HCT116 (cell line): ENCODE measurements around the gene PSRC1. TPM values are rescaled to one million over a fixed set of nuclear protein-coding genes. Genes with fewer than 3 reads are reported as not detected.

Experiments used
- ATAC-seq: fragments of 200-7000 bp; cut with Tn5 transposase; 2 replicates; pipeline ENCODE4 v1.9.1; 2020; ENCODE audit warnings: mild to moderate bottlenecking, moderate library complexity
- BruUV-seq: library from RNA; stranded (reverse); fragments of 400-500 nt; replicated peaks from 2 replicates; lab custom pipeline; 2021; lab: Mats Ljungman, UMichigan
- CTCF ChIA-PET: fragments of 300-600 bp; sonication (Branson Sonifier 250); formaldehyde crosslinking; loops from one replicate; lab custom pipeline; 2021; ENCODE audit warnings: antibody characterized with exemption; lab: Charles Lee
- POLR2A ChIA-PET: fragments of 300-600, 350-600 bp; sonication (Branson Sonifier 250); formaldehyde crosslinking; loops from one replicate; lab custom pipeline; 2021; ENCODE audit warnings: antibody characterized with exemption; lab: Charles Lee
- RAD21 ChIA-PET, 2 experiments: fragments of 300-600 bp; sonication (Branson Sonifier 250); formaldehyde crosslinking; loops; one replicate each; lab custom pipeline; 2023; ENCODE audit warnings: low total read pairs in 2 of 2; ENCODE audit not compliant: uncharacterized antibody in 2 of 2, unreplicated experiment in 2 of 2, low non-redundant PET in 1 of 2; lab: Charles Lee
- DNase-seq: peaks from one replicate; pipeline ENCODE4 v3.0.0-alpha.2; 2010; ENCODE audit warnings: low read depth, low spot score
- H2AFZ ChIP-seq: fragments of 200-600 bp; shearing (Covaris generic), sonication (generic); 2 replicates; pipeline ENCODE4 v1.6.1; 2017; ENCODE audit warnings: low read depth, mixed run types, mixed read lengths, antibody characterized with exemption, low read length; ENCODE audit not compliant: poor library complexity, severe bottlenecking
- H3K27ac ChIP-seq: 2 replicates; pipeline ENCODE4 v1.5.1; 2012; ENCODE audit warnings: low read depth, low read length
- H3K27me3 ChIP-seq: fragments of 200-600 bp; sonication (generic); 2 replicates; pipeline ENCODE4 v1.6.1; 2016; ENCODE audit warnings: mixed run types, low read length, mixed read lengths; ENCODE audit not compliant: insufficient read depth
- H3K36me3 ChIP-seq, 2 experiments: fragments of 200-500 bp in 1 of 2; fragments of 200-600 bp in 1 of 2; sonication (Bioruptor generic) in 1 of 2; sonication (generic) in 1 of 2; 2 replicates each; pipeline versions ENCODE4 v1.5.1 to v1.6.1; 2014 to 2016; ENCODE audit warnings: low read length in 2 of 2, inconsistent platforms in 1 of 2, mixed read lengths in 1 of 2, mixed run types in 1 of 2; ENCODE audit not compliant: insufficient read depth in 2 of 2, control insufficient read depth in 1 of 2
- H3K4me1 ChIP-seq, 2 experiments: fragments of 200-600 bp in 1 of 2; sonication (generic) in 1 of 2; 2 replicates each; pipeline versions ENCODE4 v1.5.1 to v1.6.1; 2012 to 2017; ENCODE audit warnings: low read length in 2 of 2, inconsistent platforms in 1 of 2, mild to moderate bottlenecking in 1 of 2, mixed read lengths in 1 of 2, mixed run types in 1 of 2, moderate library complexity in 1 of 2; ENCODE audit not compliant: insufficient read depth in 2 of 2, control insufficient read depth in 1 of 2
- H3K4me2 ChIP-seq: fragments of 200-600 bp; sonication (generic); 2 replicates; pipeline ENCODE4 v1.6.1; 2017; ENCODE audit warnings: mixed run types, low read length, mixed read lengths
- H3K4me3 ChIP-seq, 2 experiments: fragments of 200-600 bp in 1 of 2; sonication (generic) in 1 of 2; replicated peaks in 1 of 2; 2 replicates each; pipeline ENCODE4 v1.5.1; 2011 to 2016; ENCODE audit warnings: low read length in 2 of 2, control low read depth in 1 of 2, low read depth in 1 of 2, mild to moderate bottlenecking in 1 of 2, mixed read lengths in 1 of 2, mixed run types in 1 of 2
- H3K79me2 ChIP-seq: fragments of 200-600 bp; sonication (generic); 2 replicates; pipeline ENCODE4 v1.6.1; 2017; ENCODE audit warnings: mild to moderate bottlenecking, mixed run types, low read length, moderate library complexity, mixed read lengths; ENCODE audit not compliant: insufficient read depth
- H3K9ac ChIP-seq: fragments of 200-600 bp; sonication (generic); 2 replicates; pipeline ENCODE4 v1.6.1; 2016; ENCODE audit warnings: low read length, mixed read lengths
- H3K9me2 ChIP-seq: fragments of 200-600 bp; sonication (generic), shearing (Covaris generic); 2 replicates; pipeline ENCODE4 v1.6.1; 2017; ENCODE audit warnings: mixed run types, mild to moderate bottlenecking, moderate library complexity; ENCODE audit not compliant: insufficient read depth
- H3K9me3 ChIP-seq, 2 experiments: fragments of 200-500 bp in 1 of 2; fragments of 200-600 bp in 1 of 2; sonication (Bioruptor generic) in 1 of 2; sonication (generic) in 1 of 2; 2 replicates each; pipeline ENCODE4 v1.6.1; 2014 to 2017; ENCODE audit warnings: low read length in 2 of 2, mixed read lengths in 2 of 2, inconsistent platforms in 1 of 2, low read depth in 1 of 2, mild to moderate bottlenecking in 1 of 2, mixed run types in 1 of 2, moderate library complexity in 1 of 2; ENCODE audit not compliant: control insufficient read depth in 1 of 2, insufficient read depth in 1 of 2
- H4K20me1 ChIP-seq: fragments of 200-600 bp; sonication (generic), shearing (Covaris generic); 2 replicates; pipeline ENCODE4 v1.6.1; 2017; ENCODE audit warnings: mixed run types, mild to moderate bottlenecking, moderate library complexity; ENCODE audit not compliant: insufficient read depth
- CTCF ChIP-seq, 3 experiments: fragments of 200-600 bp in 1 of 3; sonication (generic) in 1 of 3; IDR thresholded peaks in 2 of 3; conservative IDR thresholded peaks in 1 of 3; 2 replicates each; pipeline ENCODE4 v1.5.1; 2012 to 2017; ENCODE audit warnings: low read depth in 2 of 3, low read length in 2 of 3, antibody characterized with exemption in 1 of 3, borderline replicate concordance in 1 of 3, control low read depth in 1 of 3, mild to moderate bottlenecking in 1 of 3, mixed read lengths in 1 of 3, mixed run types in 1 of 3, moderate library complexity in 1 of 3; ENCODE audit not compliant: insufficient read depth in 1 of 3
- EZH2 ChIP-seq: fragments of 200-600 bp; sonication (generic); IDR thresholded peaks from 2 replicates; pipeline ENCODE4 v1.6.1; 2017; ENCODE audit warnings: antibody characterized with exemption, mixed run types
- POLR2A ChIP-seq: IDR thresholded peaks from 2 replicates; pipeline ENCODE4 v1.7.0; 2011; ENCODE audit warnings: borderline replicate concordance; ENCODE audit not compliant: insufficient read depth, insufficient read length; ENCODE audit errors: extremely low read depth
- SIN3A ChIP-seq: IDR thresholded peaks from 2 replicates; pipeline ENCODE4 v1.6.1; 2012; ENCODE audit warnings: low read depth
- YY1 ChIP-seq: IDR thresholded peaks from 2 replicates; pipeline ENCODE4 v1.6.1; 2011; ENCODE audit warnings: low read length, low read depth, moderate library complexity, mild to moderate bottlenecking; ENCODE audit not compliant: insufficient replicate concordance; ENCODE audit errors: extremely low read depth
- ZNF274 ChIP-seq: fragments of 200-500 bp; sonication (Bioruptor generic); IDR thresholded peaks from 2 replicates; pipeline ENCODE4 v1.6.1; 2014; ENCODE audit warnings: mild to moderate bottlenecking, low read depth, low read length, inconsistent platforms
- intact Hi-C: fragments of 100-400 bp; cut with micrococcal nuclease; formaldehyde crosslinking; loops from 2 replicates; pipeline ENCODE4 v1.10.0; 2022
- total RNA-seq: library from RNA; stranded (reverse); gene quantifications from one replicate; pipeline ENCODE4 v1.2.1, GENCODE V29; 2021; ENCODE audit not compliant: unreplicated experiment

The PSRC1 gene
- total RNA-seq, 1 experiment from 2014 or later: 44.8 TPM

DNA sequence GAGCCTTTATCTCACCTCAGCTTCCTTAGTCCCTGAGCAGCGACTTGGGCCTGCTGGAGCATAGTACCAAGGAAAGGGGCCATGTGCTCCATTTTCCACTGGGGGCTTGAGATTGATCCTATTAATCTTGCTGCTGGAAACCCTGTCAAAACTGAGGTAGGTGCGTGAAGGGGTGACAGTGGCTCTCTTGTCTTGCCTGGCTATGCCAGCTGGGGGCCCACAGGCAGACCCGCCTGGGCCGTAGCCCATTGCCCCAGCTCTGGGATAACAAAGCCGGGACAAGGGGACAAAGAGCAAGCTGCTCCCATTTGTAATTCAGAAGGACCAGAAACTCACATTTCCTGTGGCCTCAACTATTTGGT lies 43.9 kb downstream of the PSRC1 start:
- no TSS peak for BruUV-seq

More for the DNA sequence above, 43.9 kb downstream of the PSRC1 start:
- RAD21 ChIA-PET: no interaction called here
- CTCF ChIA-PET: interaction anchor here (0.9 to 2.5 kb wide), 9 partner anchors 11 to 294 kb away, joined by 3 to 12 read pairs (median 4); partner anchors contain the start of genes ATXN7L2, CELSR2, SARS1 and SORT1
- Histone ChIP-seq H3K4me3 (no peak overlapping the region), H3K9ac (no peak overlapping the region), H3K9me3 (no peaks in the 10 kb centered on the region), H3K4me1 (peaks cover 6 to 18% of the 10 kb centered on the region in 2 experiments; a peak in 2 of 4 replicates), H3K27ac (no peak overlapping the region), H3K79me2 (no peaks in the 10 kb centered on the region), H2AFZ (no peak overlapping the region), H3K4me2 (no peak overlapping the region), H4K20me1 (no peaks in the 10 kb centered on the region), H3K36me3 (peaks cover 30 to 32% of the 10 kb centered on the region in 2 experiments), H3K9me2 (no peaks in the 10 kb centered on the region), H3K27me3 (no peaks in the 10 kb centered on the region)
- POLR2A ChIA-PET: interaction anchor here (0.8 to 1.4 kb wide), 2 partner anchors 11 kb away, joined by 3 to 6 read pairs; partner anchors contain the start of gene CELSR2
- no peak for DNase-seq
- no peak for ATAC-seq
- intact Hi-C loops: no loop called here
- TF ChIP-seq ZNF274 (no peak), POLR2A (no peak), SIN3A (no peak), CTCF (IDR thresholded peaks at IDR 0.05 in 2 of 3, conservative IDR thresholded peaks at IDR 0.05 in 1 of 3; ENCODE audit: borderline replicate concordance in 1 of 3, insufficient read depth in 1 of 3, low read depth in 2 of 3, low read length in 2 of 3) (no peak), EZH2 (no peak), YY1 (no peak)
